GM18867 (cell line): ENCODE results near the gene OFD1.

Experiments used
- ATAC-seq: cut with Tn5 transposase; IDR thresholded peaks from one replicate; pipeline ENCODE4 v1.9.1; 2021; ENCODE audit warnings: mild to moderate bottlenecking, moderate library complexity; ENCODE audit not compliant: unreplicated experiment

OFD1 gene

DNA sequence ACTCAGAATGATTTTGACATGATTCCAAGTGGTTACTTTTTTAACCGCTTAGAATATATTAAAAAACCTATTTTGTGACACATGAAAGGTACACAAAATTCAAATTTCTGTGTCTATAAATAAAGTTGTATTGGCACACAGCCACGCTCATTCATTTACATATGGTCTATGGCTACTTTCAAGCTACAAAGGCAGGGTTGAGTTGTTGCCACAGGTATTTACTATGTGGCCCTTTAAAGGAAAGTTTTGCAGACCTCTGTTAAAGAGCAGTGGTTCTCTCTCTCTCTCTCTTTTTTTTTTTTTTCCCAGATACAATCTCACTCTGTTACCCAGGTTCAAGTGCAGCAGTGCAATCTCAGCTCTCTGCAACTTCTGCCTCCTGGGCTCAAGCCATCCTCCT is 59.3 kb downstream of the OFD1 start:
- ATAC-seq = peak; percentile 52

DNA sequence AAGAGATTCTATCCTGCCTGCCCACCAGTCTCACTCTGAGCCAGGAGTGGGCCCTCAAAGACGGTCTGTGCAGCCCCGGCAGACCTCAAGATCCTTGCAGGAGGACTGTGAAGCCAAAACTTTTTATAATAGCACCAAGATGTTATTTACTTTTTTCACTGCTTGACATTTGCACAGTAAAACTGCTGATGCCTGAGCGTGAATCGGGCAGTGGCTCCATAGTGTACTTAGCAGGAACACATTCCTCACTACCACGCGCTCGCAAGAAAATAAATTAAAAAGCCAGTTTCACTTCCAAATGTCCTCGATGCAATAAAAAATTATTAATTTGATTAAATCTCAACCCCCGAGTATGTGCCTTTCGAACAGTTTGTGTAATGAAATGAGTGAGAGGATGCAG is 59.9 kb downstream of the OFD1 start:
- no peak for ATAC-seq

DNA sequence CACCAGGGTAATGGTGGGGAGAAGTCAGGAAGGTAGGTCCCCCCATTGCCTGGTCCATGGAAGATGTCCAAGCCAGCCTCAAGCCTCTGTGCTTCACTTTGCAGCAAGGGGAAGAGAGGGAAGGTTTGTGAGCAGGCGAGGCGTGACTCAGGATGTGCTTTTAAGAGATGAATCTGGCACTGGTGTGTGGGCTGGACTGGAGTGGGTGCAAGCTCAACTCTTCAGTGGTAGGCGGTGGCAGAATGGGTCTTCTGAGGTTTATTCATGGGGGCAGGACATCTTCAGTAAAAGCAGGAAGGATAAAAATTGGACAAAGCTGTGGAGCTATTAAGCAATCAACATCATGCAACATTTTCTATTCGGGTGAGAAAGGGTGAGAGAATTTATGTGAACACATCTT is 63.0 kb downstream of the OFD1 start:
- no peak for ATAC-seq

DNA sequence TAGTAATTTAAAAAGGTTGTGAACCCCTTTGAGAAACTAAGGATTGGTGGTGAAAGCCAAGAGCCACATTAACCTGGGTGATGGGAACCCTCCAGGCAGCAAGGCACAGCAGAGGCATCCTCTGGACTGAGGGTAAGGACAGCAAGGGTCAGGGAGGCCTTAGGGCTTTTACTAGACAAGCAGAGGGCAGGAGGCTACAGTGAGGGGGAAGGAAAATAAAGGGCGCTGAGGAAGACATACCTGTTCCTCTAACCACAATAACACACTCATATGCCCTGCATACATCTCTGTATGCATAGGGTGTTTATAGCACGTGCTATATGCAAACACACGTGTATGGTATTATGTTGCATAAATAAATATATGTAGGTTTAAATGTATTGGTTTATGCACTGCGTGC is 63.6 kb downstream of the OFD1 start:
- no peak for ATAC-seq

DNA sequence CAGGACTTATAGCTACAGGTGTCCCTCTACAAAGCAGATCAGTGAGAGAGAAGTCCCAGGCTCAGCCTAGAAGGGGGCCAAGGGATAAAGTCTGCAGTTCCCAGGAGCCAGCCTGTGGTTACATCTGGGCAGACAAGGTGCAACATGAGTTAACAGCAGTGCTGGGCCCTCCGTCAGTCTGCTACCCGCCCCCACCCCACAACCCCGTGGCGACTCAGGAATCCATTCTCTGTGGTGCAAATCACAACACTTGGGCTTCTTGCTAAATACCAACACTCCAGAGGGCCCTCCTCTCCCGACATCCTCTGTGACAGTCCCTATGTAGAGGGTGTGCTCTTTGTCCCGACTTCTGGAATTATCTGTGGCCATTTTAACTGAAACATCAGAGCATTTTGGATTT is 68.6 kb downstream of the OFD1 start:
- ATAC-seq = no peak

DNA sequence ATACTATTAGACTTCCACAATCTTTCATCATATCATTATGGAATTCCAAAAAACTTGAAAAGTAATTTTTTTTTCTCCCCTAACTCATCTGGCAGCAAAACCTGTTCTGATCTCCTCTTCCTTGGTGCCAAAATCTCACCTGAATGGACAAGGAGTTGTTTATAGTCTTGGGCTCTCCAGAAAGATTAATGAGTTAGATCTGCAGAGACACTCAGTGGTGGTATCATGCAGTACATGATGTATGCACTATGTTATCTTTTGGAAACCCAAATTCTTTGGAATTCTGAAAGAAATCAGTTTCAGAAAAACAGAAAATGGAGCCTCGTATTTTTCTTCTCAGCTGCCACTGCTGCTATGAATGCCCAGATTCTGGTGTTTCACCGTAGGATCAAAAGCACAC is 70.7 kb downstream of the OFD1 start:
- ATAC-seq = no peak

DNA sequence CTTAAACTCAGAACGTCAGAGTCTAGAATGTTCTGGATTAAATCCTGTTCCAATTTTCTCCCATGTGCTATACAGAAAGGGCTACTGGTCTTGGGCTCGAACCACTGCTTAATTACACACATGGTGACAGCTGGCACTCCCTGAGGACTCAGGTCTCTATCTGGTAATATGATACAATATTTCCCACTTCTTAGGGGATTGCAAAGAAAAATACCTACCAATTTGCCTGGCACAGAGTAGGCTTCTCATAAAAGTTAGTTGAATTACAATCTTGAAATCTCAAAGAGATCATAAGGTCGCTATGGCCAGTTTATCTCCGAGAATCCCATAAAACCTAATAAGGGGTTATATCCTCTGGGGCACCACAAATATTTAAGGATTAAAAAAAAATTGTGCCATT is 73.7 kb downstream of the OFD1 start:
- no peak for ATAC-seq

DNA sequence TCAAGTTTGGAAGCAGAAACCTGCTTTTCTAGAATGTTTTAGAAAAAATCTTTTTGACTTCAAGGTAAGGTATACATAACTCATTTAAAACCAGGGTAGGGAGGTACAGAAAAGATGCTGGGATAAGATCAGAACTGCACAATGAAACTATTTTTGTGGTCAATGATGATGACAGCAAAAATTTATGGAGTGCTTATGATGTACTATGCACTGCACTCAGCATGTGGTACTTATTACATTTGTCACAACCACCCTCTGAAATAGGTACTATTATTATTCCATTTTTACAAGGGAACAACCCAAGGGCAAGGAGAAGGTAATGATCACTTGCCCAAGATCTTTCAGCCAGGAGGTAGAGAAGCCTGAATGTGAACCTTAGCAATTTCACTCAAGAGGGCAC is 74.3 kb downstream of the OFD1 start:
- ATAC-seq = no peak

DNA sequence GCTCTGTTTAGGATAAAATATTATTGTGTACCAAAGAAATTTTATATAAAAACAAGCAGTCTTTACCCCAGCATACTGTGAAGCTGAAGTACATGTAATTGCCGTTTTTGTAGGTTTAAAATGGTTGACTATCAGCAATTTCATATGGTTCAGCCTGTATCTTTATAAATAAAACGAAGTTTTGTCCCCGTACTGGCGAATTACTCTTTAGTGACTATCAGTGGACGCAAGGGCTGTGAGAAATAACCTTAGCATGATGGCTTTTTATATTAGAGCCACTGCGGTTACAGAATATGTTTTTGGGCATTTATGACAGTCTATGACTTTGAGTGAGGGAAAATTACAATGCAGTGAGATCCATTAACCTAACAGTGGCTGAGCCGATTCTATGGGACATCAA is 81.1 kb downstream of the OFD1 start:
- no peak for ATAC-seq

DNA sequence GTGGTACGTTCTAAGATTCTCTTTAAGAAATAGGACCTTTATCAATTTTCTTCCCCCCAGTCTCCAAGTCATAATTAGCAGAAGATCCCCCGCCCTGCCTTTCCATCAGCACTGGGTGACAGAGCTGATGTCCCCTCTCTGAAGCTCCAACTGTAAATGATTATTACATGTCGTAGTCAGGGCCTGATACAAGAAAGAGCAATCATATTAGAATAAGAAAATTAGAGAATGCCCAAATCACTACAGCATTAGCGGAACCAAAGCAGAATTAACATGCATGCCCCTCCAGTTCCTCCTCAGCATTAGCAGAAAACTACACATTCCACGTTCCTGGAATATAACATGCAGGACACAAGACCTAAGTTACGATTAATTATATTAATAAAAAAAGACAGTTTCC is 81.6 kb downstream of the OFD1 start:
- no peak for ATAC-seq

DNA sequence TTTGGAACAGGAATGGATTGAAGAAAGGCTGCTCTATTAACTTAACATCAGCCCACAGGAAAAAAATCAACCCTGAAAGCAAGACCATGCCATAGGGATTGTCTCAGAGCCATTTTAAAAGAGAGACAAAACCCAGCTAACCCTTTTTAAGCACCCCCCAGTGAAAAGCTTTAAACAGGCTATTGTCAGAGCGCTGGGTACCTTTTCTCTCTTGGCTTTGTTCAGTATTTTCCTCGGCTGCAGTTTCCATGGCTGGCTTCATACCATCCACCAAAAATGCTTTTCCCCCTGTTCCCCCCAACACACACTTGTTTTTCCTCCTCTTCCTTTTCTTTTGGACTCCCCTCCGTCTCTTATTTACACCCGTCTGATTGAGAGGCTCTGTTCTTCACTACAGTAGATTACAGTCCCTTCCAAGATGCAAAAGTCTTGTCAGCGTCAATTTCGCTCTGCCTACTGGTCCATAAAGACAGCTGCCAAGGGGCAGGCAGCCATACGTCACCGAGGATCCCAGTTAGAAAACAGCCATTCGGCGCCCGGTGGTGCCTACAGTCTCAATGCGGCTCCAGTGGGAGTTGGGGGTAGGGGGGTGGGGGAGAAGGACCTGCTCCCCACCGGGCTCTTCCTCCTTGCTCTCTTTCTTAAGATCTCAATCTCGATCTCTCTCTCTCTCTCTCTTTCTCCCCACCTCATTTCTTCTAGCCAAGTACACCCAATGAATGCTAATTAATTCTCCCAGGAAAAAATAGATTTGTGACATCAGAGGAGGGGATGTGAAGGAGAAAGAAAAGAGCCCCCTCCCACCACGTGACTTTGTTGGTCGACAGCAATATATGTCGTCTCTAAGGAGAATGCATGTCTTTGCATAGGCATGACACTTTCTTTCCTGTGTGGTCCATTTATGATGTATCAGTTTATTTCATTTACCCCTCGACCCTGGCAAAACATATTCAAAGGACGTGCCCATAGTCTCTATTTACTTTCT is 82.4 kb downstream of the OFD1 start, which contains the start of gene GPM6B:
Gene GPM6B, minus strand, starts transcription at position 451 of the 985 bp plus-strand sequence. Its CDS starts 189 bp downstream, at position 262.
- ATAC-seq = no peak
